HCT116 (cell line): ENCODE measurements around the gene TLR5.

Source experiments
- CTCF ChIP-seq, 3 experiments: fragments of 200-600 bp in 1 of 3; sonication (generic) in 1 of 3; IDR thresholded peaks in 2 of 3; conservative IDR thresholded peaks in 1 of 3; 2 replicates each; pipeline ENCODE4 v1.5.1; 2012 to 2017; ENCODE audit warnings: low read depth in 2 of 3, low read length in 2 of 3, antibody characterized with exemption in 1 of 3, borderline replicate concordance in 1 of 3, control low read depth in 1 of 3, mild to moderate bottlenecking in 1 of 3, mixed read lengths in 1 of 3, mixed run types in 1 of 3, moderate library complexity in 1 of 3; ENCODE audit not compliant: insufficient read depth in 1 of 3
- EZH2phosphoT487 ChIP-seq: fragments of 200-600 bp; IDR thresholded peaks from 2 replicates; pipeline ENCODE4 v1.6.1; 2018; ENCODE audit warnings: antibody characterized with exemption, borderline replicate concordance
- POLR2A ChIP-seq: IDR thresholded peaks from 2 replicates; pipeline ENCODE4 v1.7.0; 2011; ENCODE audit warnings: borderline replicate concordance; ENCODE audit not compliant: insufficient read depth, insufficient read length; ENCODE audit errors: extremely low read depth
- POLR2AphosphoS5 ChIP-seq: IDR thresholded peaks from 2 replicates; pipeline ENCODE4 v1.6.1; 2011; ENCODE audit warnings: mild to moderate bottlenecking, low read depth, low read length, moderate library complexity
- REST ChIP-seq: IDR thresholded peaks from 2 replicates; pipeline ENCODE4 v1.6.1; 2012; ENCODE audit warnings: low read depth
- ZNF274 ChIP-seq: fragments of 200-500 bp; sonication (Bioruptor generic); IDR thresholded peaks from 2 replicates; pipeline ENCODE4 v1.6.1; 2014; ENCODE audit warnings: mild to moderate bottlenecking, low read depth, low read length, inconsistent platforms
- TF ChIP-seq, protein P1 (sequence below): IDR thresholded peaks from 2 replicates; pipeline ENCODE4 v1.6.1; 2012

GRCh38 chr1:223097713-223098112, 45.3 kb downstream of the TLR5 start:
- TF ChIP-seq, protein P1, sequence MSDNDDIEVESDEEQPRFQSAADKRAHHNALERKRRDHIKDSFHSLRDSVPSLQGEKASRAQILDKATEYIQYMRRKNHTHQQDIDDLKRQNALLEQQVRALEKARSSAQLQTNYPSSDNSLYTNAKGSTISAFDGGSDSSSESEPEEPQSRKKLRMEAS = no peak
- TF ChIP-seq CTCF (IDR thresholded peaks at IDR 0.05 in 2 of 3, conservative IDR thresholded peaks at IDR 0.05 in 1 of 3; ENCODE audit: borderline replicate concordance in 1 of 3, insufficient read depth in 1 of 3, low read depth in 2 of 3, low read length in 2 of 3) (no peak), POLR2A (no peak), EZH2phosphoT487 (no peak), POLR2AphosphoS5 (no peak), REST (no peak), ZNF274 (no peak)
